ENCODE measurements around the gene PDE4D. TPM values are rescaled to one million over a fixed set of nuclear protein-coding genes. Genes with fewer than 3 reads are reported as not detected.

Gene PDE4D
- total and polyA plus RNA-seq, 2 donors (not counting 3 experiments of a cell fraction or from before 2014, with no cell fraction given), result 34.5 to 51.2 TPM

- ChIA-PET CTCF (interaction anchor here (1.0 to 2.3 kb wide), 4 partner anchors 14 to 101 kb away, joined by 3 to 9 read pairs (median 6); no protein-coding TSS in a partner anchor), POLR2A (no interaction called here)
- BruUV-seq (replicated peaks), result no TSS peak
These were observed 333.7 kb downstream of the PDE4D start for GRCh38 chr5:59559847-59560246.

More at GRCh38 chr5:59559847-59560246, 333.7 kb downstream of the PDE4D start:
- FAIRE-seq (no peak), DNase-seq (ENCODE audit: low read depth, low spot score) (no peak)
- Histone ChIP-seq H3K9me1 (replicated peaks; ENCODE audit: control insufficient read depth, extremely low read depth, insufficient read depth, low read length) (no peaks in the 10 kb centered on the region), H3K27ac (ENCODE audit: insufficient read depth, low read depth, low read length) (no peak overlapping the region), H3K9me3 (replicated peaks; ENCODE audit: control insufficient read depth, insufficient read depth, low read length) (no peaks in the 10 kb centered on the region), H3K36me3 (ENCODE audit: control insufficient read depth in 2 of 2, extremely low read depth in 1 of 2, insufficient read depth in 2 of 2, low read length in 2 of 2) (no peaks in the 10 kb centered on the region), H3K79me2 (ENCODE audit: control insufficient read depth, insufficient read depth, low read length) (no peaks in the 10 kb centered on the region), H3K4me1 (ENCODE audit: control insufficient read depth, extremely low read depth, insufficient read depth, low read length) (peaks cover 49% of the 10 kb centered on the region), H4K20me1 (replicated peaks; ENCODE audit: control insufficient read depth, extremely low read depth, insufficient read depth, low read length) (no peaks in the 10 kb centered on the region), H3K9ac (replicated peaks; ENCODE audit: extremely low read depth, insufficient read depth, low read length) (no peak overlapping the region), H3K4me2 (ENCODE audit: insufficient read depth, low read length) (peak overlapping the region; percentile 9), H2AFZ (ENCODE audit: low read depth, low read length) (no peak overlapping the region), H3K4me3 (replicated peaks in 1 of 3; ENCODE audit: insufficient read depth in 1 of 3, low read depth in 1 of 3, low read length in 3 of 3) (no peak overlapping the region), H3K27me3 (ENCODE audit: control insufficient read depth in 2 of 2, insufficient read depth in 2 of 2, low read length in 2 of 2) (no peaks in the 10 kb centered on the region)
- TF ChIP-seq, protein P1, sequence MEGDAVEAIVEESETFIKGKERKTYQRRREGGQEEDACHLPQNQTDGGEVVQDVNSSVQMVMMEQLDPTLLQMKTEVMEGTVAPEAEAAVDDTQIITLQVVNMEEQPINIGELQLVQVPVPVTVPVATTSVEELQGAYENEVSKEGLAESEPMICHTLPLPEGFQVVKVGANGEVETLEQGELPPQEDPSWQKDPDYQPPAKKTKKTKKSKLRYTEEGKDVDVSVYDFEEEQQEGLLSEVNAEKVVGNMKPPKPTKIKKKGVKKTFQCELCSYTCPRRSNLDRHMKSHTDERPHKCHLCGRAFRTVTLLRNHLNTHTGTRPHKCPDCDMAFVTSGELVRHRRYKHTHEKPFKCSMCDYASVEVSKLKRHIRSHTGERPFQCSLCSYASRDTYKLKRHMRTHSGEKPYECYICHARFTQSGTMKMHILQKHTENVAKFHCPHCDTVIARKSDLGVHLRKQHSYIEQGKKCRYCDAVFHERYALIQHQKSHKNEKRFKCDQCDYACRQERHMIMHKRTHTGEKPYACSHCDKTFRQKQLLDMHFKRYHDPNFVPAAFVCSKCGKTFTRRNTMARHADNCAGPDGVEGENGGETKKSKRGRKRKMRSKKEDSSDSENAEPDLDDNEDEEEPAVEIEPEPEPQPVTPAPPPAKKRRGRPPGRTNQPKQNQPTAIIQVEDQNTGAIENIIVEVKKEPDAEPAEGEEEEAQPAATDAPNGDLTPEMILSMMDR (IDR thresholded peaks at IDR 0.05; ENCODE audit: extremely low read depth in 1 of 2, insufficient read depth in 1 of 2, low read depth in 1 of 2, low read length in 2 of 2), result no peak
- TF ChIP-seq POLR2AphosphoS5 (IDR thresholded peaks at IDR 0.05; ENCODE audit: insufficient read depth, low read depth, low read length), result no peak
- no peak for TF ChIP-seq POLR2A (IDR thresholded peaks at IDR 0.05; ENCODE audit: low read depth, low read length)
- TF ChIP-seq MYC (IDR thresholded peaks at IDR 0.05; ENCODE audit: low read depth, low read length), result no peak
- no peak for TF ChIP-seq MAX (IDR thresholded peaks at IDR 0.05; ENCODE audit: insufficient read depth, insufficient read length)
- no peak for TF ChIP-seq EZH2 (IDR thresholded peaks at IDR 0.05; ENCODE audit: borderline replicate concordance, low read depth, low read length, severe bottlenecking)
- TF ChIP-seq GATA2 (IDR thresholded peaks at IDR 0.05; ENCODE audit: insufficient read depth, insufficient read length, low read depth, low read length), result no peak
- intact Hi-C loops (cut with micrococcal nuclease), result no loop called here
- dilution Hi-C loops (cut with MboI; ENCODE audit: extremely low pct_ligation_motif_present, low sequenced_read_pairs), result no loop called here

All from endothelial cell of umbilical vein (primary cell).